Suprapubic skin (tissue), 4 donors: ENCODE data around the gene CEP170B. TPM values are rescaled to one million over a fixed set of nuclear protein-coding genes. Genes with fewer than 3 reads are reported as not detected.

ENCODE experiments used
- DNase-seq, 2 donors: peaks; one replicate each; pipeline ENCODE4 v3.0.0-alpha.2; 2019; ENCODE audit warnings: low spot score in 2 of 2
- H3K27ac ChIP-seq: fragments of 200-600 bp; sonication (generic); one replicate; pipeline ENCODE4 v1.5.1; 2019
- H3K27me3 ChIP-seq: fragments of 200-600 bp; sonication (generic); one replicate; pipeline ENCODE4 v1.5.1; 2019
- H3K36me3 ChIP-seq: fragments of 200-600 bp; sonication (generic); one replicate; pipeline ENCODE4 v1.5.1; 2019
- H3K4me1 ChIP-seq: fragments of 200-600 bp; sonication (generic); one replicate; pipeline ENCODE4 v1.5.1; 2019
- H3K4me3 ChIP-seq: fragments of 200-600 bp; sonication (generic); one replicate; pipeline ENCODE4 v1.5.1; 2019; ENCODE audit warnings: mild to moderate bottlenecking
- H3K9me3 ChIP-seq: fragments of 200-600 bp; sonication (generic); one replicate; pipeline ENCODE4 v1.5.1; 2019
- CTCF ChIP-seq, 2 donors: fragments of 200-600 bp in 1 of 2; fragments of 450-650 bp in 1 of 2; sonication (generic) in 1 of 2; IDR thresholded peaks; one replicate each; pipeline ENCODE4 v1.5.1; 2016 to 2019; ENCODE audit warnings: antibody characterized with exemption in 2 of 2, mild to moderate bottlenecking in 1 of 2, moderate library complexity in 1 of 2
- EP300 ChIP-seq: sonication (generic); formaldehyde crosslinking; IDR thresholded peaks from one replicate; pipeline ENCODE4 v1.6.1; 2017; ENCODE audit warnings: antibody characterized with exemption
- POLR2A ChIP-seq, 2 donors: fragments of 450-650 bp; IDR thresholded peaks; one replicate each; pipeline ENCODE4 v1.6.1; 2017; ENCODE audit warnings: antibody characterized with exemption in 2 of 2, mild to moderate bottlenecking in 2 of 2, moderate library complexity in 2 of 2
- POLR2AphosphoS5 ChIP-seq, 3 donors: sonication (generic); formaldehyde crosslinking; IDR thresholded peaks; one replicate each; pipeline ENCODE4 v1.6.1; 2017; ENCODE audit warnings: antibody characterized with exemption in 3 of 3
- WGBS: methylation state at CpG from one replicate; pipeline ENCODE4 v1.1.5; 2018; 5-methylcytosine and 5-hydroxymethylcytosine counted together
- total RNA-seq, 4 donors: library from RNA; depleted of rRNA; stranded (reverse); fragments of >200 nt; gene quantifications; one replicate each; pipeline ENCODE4 v1.1.0, GENCODE V29; 2016

Gene CEP170B
- total RNA-seq, 4 donors from 2014 or later: 53.3 to 70.1 (median 60.4) TPM

- Histone ChIP-seq H3K9me3 (no peaks in the 10 kb centered on the region), H3K27me3 (no peaks in the 10 kb centered on the region), H3K4me3 (no peak overlapping the region), H3K4me1 (peaks cover 26% of the 10 kb centered on the region), H3K27ac (no peak overlapping the region), H3K36me3 (no peaks in the 10 kb centered on the region)
- WGBS: 64% methylated on average over 7 of the region's 9 CpGs
- TF ChIP-seq CTCF (IDR thresholded peaks at IDR 0.05) (no peak), POLR2AphosphoS5 (IDR thresholded peaks at IDR 0.05) (no peak), POLR2A (IDR thresholded peaks at IDR 0.05) (no peak), EP300 (no peak)
- DNase-seq: peak in 1 of 2 donors; percentile 76
These were observed 66.3 kb downstream of the CEP170B start for GRCh38 chr14:104931304-104931770.

- H3K27me3 ChIP-seq: no peaks in the 10 kb centered on the region
- H3K4me1 ChIP-seq: peaks cover 26% of the 10 kb centered on the region
- no peaks in the 10 kb centered on the region for H3K36me3 ChIP-seq
- 61% methylated on average over 42 of the region's 64 CpGs for WGBS
- TF ChIP-seq EP300 (no peak), POLR2A (IDR thresholded peaks at IDR 0.05) (no peak), POLR2AphosphoS5 (IDR thresholded peaks at IDR 0.05) (no peak), CTCF (IDR thresholded peaks at IDR 0.05) (no peak)
- H3K9me3 ChIP-seq: no peaks in the 10 kb centered on the region
- no peak overlapping the region for H3K27ac ChIP-seq
- DNase-seq: peak; percentile 72 to 77
- H3K4me3 ChIP-seq: peak overlapping the region; percentile 59
These were observed 67.0 kb downstream of the CEP170B start for GRCh38 chr14:104931771-104932675.

- H3K36me3 ChIP-seq: peaks cover 6% of the 10 kb centered on the region
- H3K4me1 ChIP-seq: peaks cover 26% of the 10 kb centered on the region
- no peaks in the 10 kb centered on the region for H3K9me3 ChIP-seq
- no peak for TF ChIP-seq POLR2A (IDR thresholded peaks at IDR 0.05)
- no peak for TF ChIP-seq EP300
- TF ChIP-seq CTCF (IDR thresholded peaks at IDR 0.05): peak in 1 of 2 donors; percentile 96
- TF ChIP-seq POLR2AphosphoS5 (IDR thresholded peaks at IDR 0.05): peak in 1 of 3 donors; percentile 60
- no peak overlapping the region for H3K27ac ChIP-seq
- no peaks in the 10 kb centered on the region for H3K27me3 ChIP-seq
- DNase-seq: peak; percentile 88 to 93
- peak overlapping the region; percentile 59 for H3K4me3 ChIP-seq
- WGBS: no CpG with 5 or more reads among the region's 100 CpGs
These were observed 67.9 kb downstream of the CEP170B start for GRCh38 chr14:104932676-104933631.

- DNase-seq: peak; percentile 70 to 71
- Histone ChIP-seq H3K4me3 (peak overlapping the region; percentile 59), H3K27ac (no peak overlapping the region)
These were observed 69.0 kb downstream of the CEP170B start for GRCh38 chr14:104933746-104934733.

More at GRCh38 chr14:104933746-104934733, 69.0 kb downstream of the CEP170B start:
- Histone ChIP-seq H3K9me3 (no peaks in the 10 kb centered on the region), H3K27me3 (no peaks in the 10 kb centered on the region), H3K4me1 (peaks cover 26% of the 10 kb centered on the region), H3K36me3 (peaks cover 10% of the 10 kb centered on the region)
- TF ChIP-seq CTCF (IDR thresholded peaks at IDR 0.05) (no peak), EP300 (no peak), POLR2AphosphoS5 (IDR thresholded peaks at IDR 0.05) (no peak), POLR2A (IDR thresholded peaks at IDR 0.05) (no peak)
- 30% methylated on average over 10 of the region's 42 CpGs for WGBS
